Body of pancreas (tissue), 4 donors: Measurements from ENCODE around the gene SUGP2.

Experiments used
- POLR2A ChIP-seq, 3 donors: fragments of 450-650 bp; IDR thresholded peaks; one replicate each; pipeline ENCODE4 v1.6.1; 2016; ENCODE audit warnings: antibody characterized with exemption in 3 of 3, mild to moderate bottlenecking in 2 of 3
- TF ChIP-seq, protein P1 (sequence below), 7 experiments: fragments of 450-650 bp in 4 of 7; fragments of 200-600 bp in 3 of 7; sonication (generic) in 3 of 7; IDR thresholded peaks; one replicate each; pipeline ENCODE4 v1.5.1; 2016 to 2019; ENCODE audit warnings: antibody characterized with exemption in 7 of 7

DNA sequence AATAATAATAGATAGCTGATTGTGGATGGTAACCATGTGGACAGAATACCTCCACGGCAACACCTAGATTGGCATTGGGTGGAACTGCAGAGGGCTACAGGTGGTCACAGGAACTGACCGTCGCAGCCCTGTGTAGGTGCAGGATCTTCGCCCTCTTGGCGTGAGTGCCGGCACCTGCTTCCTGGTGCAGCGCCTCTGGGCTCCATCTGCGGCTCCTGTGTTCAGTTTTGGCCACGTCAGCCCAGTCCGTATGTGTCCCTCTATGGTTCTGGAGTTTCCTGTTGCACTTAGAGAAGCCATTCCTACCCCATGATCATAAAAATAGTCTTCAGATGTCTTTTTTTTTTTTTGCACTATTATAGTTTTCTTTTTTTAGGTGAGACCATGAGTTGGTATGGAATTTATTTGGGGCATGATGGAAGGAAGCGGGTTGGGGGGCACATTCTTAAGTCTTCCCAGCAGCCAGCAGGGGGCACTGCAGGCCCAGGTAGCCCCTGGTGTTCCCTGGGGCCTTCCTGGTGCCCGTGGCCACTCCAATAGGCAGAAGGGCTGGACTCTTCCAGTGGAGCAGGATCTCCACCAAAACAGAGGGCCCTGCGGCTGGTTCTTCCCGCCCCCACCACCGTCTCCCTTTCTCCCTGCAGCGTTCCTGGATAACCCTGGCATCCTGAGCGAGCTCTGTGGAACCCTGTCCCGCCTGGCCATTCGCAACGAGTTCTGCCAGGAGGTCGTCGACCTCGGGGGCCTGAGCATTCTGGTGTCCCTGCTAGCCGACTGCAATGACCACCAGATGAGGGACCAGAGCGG, 20.4 kb upstream of the SUGP2 start:
- TF ChIP-seq, protein P1, sequence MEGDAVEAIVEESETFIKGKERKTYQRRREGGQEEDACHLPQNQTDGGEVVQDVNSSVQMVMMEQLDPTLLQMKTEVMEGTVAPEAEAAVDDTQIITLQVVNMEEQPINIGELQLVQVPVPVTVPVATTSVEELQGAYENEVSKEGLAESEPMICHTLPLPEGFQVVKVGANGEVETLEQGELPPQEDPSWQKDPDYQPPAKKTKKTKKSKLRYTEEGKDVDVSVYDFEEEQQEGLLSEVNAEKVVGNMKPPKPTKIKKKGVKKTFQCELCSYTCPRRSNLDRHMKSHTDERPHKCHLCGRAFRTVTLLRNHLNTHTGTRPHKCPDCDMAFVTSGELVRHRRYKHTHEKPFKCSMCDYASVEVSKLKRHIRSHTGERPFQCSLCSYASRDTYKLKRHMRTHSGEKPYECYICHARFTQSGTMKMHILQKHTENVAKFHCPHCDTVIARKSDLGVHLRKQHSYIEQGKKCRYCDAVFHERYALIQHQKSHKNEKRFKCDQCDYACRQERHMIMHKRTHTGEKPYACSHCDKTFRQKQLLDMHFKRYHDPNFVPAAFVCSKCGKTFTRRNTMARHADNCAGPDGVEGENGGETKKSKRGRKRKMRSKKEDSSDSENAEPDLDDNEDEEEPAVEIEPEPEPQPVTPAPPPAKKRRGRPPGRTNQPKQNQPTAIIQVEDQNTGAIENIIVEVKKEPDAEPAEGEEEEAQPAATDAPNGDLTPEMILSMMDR (IDR thresholded peaks at IDR 0.05) = peak; percentile 39 to 72 (median 61)
- TF ChIP-seq POLR2A (IDR thresholded peaks at IDR 0.05) = no peak
